NB4 (cell line): ENCODE results near the gene SLC5A9.

Experiments used
- DNase-seq: peaks from one replicate; pipeline ENCODE4 v3.0.0; 2010; ENCODE audit warnings: low read depth
- H3K4me3 ChIP-seq: one replicate; pipeline ENCODE4 v1.5.1; 2011; ENCODE audit warnings: mild to moderate bottlenecking, low read depth, low read length, moderate library complexity
- CTCF ChIP-seq: IDR thresholded peaks from one replicate; pipeline ENCODE4 v1.5.1; 2012; ENCODE audit warnings: low read depth, low read length
- MAX ChIP-seq: IDR thresholded peaks from 2 replicates; pipeline ENCODE4 v1.6.1; 2011; ENCODE audit warnings: low read depth, low read length
- MYC ChIP-seq: IDR thresholded peaks from 2 replicates; pipeline ENCODE4 v1.6.1; 2011; ENCODE audit warnings: low read depth, low read length
- POLR2A ChIP-seq: IDR thresholded peaks from 2 replicates; pipeline ENCODE4 v1.6.1; 2011; ENCODE audit warnings: mild to moderate bottlenecking; ENCODE audit not compliant: insufficient read length; ENCODE audit errors: extremely low read depth

SLC5A9 gene

DNA sequence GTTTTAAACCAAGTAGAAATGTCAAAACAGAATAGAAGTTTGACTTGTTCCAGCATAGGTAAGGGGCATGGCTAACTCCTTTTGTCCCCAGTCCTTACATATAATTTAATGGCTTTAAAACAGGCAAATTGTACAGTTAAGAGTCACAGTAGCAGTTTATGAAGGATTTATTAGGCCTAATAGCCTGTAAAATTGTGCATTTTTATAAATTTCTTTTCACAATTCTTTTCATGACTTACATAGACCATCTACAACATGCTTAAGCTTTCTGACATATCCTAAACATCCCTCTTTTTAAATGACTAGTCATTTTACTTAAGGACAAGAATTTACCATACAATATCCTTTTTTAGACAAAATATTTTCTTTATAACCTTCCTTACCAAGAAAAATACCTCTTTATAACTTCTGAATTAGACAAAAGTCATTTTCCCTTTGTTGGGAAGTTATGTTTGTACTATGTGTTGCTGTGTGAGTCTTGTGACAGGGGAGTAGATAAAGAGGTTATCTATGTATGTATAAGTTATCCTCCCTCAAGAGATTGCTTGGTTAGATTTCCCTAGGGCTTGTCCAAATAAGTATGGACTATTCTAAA, 34.5 kb upstream of the SLC5A9 start:
- TF ChIP-seq CTCF: no peak
- TF ChIP-seq MYC: no peak
- no peak for TF ChIP-seq MAX
- no peak for TF ChIP-seq POLR2A
- no peak for DNase-seq
- no peak overlapping the region for H3K4me3 ChIP-seq

- TF ChIP-seq POLR2A (no peak), MAX (no peak), MYC (no peak), CTCF (no peak)
- H3K4me3 ChIP-seq: no peak overlapping the region
- no peak for DNase-seq
Measured at GRCh38 chr1:48190881-48191280, 31.6 kb upstream of the SLC5A9 start.

- H3K4me3 ChIP-seq: no peak overlapping the region
- no peak for DNase-seq
- TF ChIP-seq MAX (no peak), POLR2A (no peak), MYC (no peak), CTCF (no peak)
Measured at GRCh38 chr1:48194801-48195200, 27.7 kb upstream of the SLC5A9 start.

GRCh38 chr1:48196237-48196636, 26.3 kb upstream of the SLC5A9 start:
- no peak overlapping the region for H3K4me3 ChIP-seq
- TF ChIP-seq POLR2A: no peak
- TF ChIP-seq CTCF: no peak
- no peak for TF ChIP-seq MYC
- no peak for TF ChIP-seq MAX
- peak; percentile 18 for DNase-seq

DNA sequence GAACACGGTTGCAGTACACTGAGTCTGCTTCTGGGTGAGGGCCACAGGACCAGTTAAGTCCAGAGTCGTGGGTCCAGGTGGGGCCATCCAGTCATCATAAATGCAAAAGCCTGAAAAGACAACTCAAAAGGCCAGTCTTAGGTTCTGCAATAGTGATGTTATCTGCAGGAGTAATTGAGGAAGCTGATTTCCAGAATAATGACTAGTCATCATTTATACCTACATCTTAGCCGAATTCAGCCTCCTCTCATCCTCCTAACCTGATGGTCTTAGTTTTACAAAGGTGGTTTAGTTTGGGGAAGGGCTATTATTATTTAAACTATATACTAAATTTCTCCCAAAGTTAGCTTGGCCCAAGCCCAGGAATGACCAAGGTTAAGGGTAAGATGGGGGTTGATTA, 23.5 kb upstream of the SLC5A9 start:
- DNase-seq: no peak
- TF ChIP-seq MYC (no peak), POLR2A (no peak)
- H3K4me3 ChIP-seq: no peak overlapping the region

GRCh38 chr1:48200166-48200900, 22.2 kb upstream of the SLC5A9 start:
- no peak overlapping the region for H3K4me3 ChIP-seq
- no peak for DNase-seq
- TF ChIP-seq MAX (no peak), POLR2A (no peak), MYC (no peak), CTCF (no peak)
